ENCODE data around the gene PAX7. TPM values are rescaled to one million over a fixed set of nuclear protein-coding genes. Genes with fewer than 3 reads are reported as not detected.

The PAX7 gene
- total RNA-seq, 1 donor from 2014 or later: 1.4 TPM

- Mint-ChIP-seq H3K9me3 (ENCODE audit: unreplicated experiment) (no peaks in the 10 kb centered on the region), H3K27me3 (ENCODE audit: unreplicated experiment) (peaks cover 6% of the 10 kb centered on the region), H3K36me3 (ENCODE audit: low read depth, unreplicated experiment) (no peaks in the 10 kb centered on the region), H3K27ac (ENCODE audit: unreplicated experiment) (no peak overlapping the region), H3K4me1 (ENCODE audit: unreplicated experiment) (no peaks in the 10 kb centered on the region), H3K4me3 (ENCODE audit: unreplicated experiment) (no peak overlapping the region)
- TF ChIP-seq, protein P1, sequence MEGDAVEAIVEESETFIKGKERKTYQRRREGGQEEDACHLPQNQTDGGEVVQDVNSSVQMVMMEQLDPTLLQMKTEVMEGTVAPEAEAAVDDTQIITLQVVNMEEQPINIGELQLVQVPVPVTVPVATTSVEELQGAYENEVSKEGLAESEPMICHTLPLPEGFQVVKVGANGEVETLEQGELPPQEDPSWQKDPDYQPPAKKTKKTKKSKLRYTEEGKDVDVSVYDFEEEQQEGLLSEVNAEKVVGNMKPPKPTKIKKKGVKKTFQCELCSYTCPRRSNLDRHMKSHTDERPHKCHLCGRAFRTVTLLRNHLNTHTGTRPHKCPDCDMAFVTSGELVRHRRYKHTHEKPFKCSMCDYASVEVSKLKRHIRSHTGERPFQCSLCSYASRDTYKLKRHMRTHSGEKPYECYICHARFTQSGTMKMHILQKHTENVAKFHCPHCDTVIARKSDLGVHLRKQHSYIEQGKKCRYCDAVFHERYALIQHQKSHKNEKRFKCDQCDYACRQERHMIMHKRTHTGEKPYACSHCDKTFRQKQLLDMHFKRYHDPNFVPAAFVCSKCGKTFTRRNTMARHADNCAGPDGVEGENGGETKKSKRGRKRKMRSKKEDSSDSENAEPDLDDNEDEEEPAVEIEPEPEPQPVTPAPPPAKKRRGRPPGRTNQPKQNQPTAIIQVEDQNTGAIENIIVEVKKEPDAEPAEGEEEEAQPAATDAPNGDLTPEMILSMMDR (IDR thresholded peaks at IDR 0.05; ENCODE audit: unreplicated experiment): no peak
- DNase-seq (ENCODE audit: low spot score): no peak
Measured at GRCh38 chr1:18768086-18768485, 137.4 kb downstream of the PAX7 start.

GRCh38 chr1:18769140-18769539 is 138.5 kb downstream of the PAX7 start:
- TF ChIP-seq, protein P1 (IDR thresholded peaks at IDR 0.05; ENCODE audit: unreplicated experiment): no peak
- H3K27me3 Mint-ChIP-seq (ENCODE audit: unreplicated experiment): peaks cover 6% of the 10 kb centered on the region
- no peak overlapping the region for H3K4me3 Mint-ChIP-seq (ENCODE audit: unreplicated experiment)
- DNase-seq (ENCODE audit: low spot score): no peak
- H3K9me3 Mint-ChIP-seq (ENCODE audit: unreplicated experiment): no peaks in the 10 kb centered on the region
- no peak overlapping the region for H3K27ac Mint-ChIP-seq (ENCODE audit: unreplicated experiment)
- H3K4me1 Mint-ChIP-seq (ENCODE audit: unreplicated experiment): no peaks in the 10 kb centered on the region
- H3K36me3 Mint-ChIP-seq (ENCODE audit: low read depth, unreplicated experiment): no peaks in the 10 kb centered on the region

GRCh38 chr1:18770799-18771198 is 140.2 kb downstream of the PAX7 start:
- Mint-ChIP-seq H3K36me3 (ENCODE audit: low read depth, unreplicated experiment) (no peaks in the 10 kb centered on the region), H3K27me3 (ENCODE audit: unreplicated experiment) (peaks cover 4% of the 10 kb centered on the region), H3K4me1 (ENCODE audit: unreplicated experiment) (no peaks in the 10 kb centered on the region), H3K9me3 (ENCODE audit: unreplicated experiment) (no peaks in the 10 kb centered on the region), H3K4me3 (ENCODE audit: unreplicated experiment) (no peak overlapping the region), H3K27ac (ENCODE audit: unreplicated experiment) (no peak overlapping the region)
- TF ChIP-seq, protein P1 (IDR thresholded peaks at IDR 0.05; ENCODE audit: unreplicated experiment): no peak
- DNase-seq (ENCODE audit: low spot score): no peak

- no peak overlapping the region for H3K4me3 Mint-ChIP-seq (ENCODE audit: unreplicated experiment)
- TF ChIP-seq, protein P1 (IDR thresholded peaks at IDR 0.05; ENCODE audit: unreplicated experiment): no peak
- H3K27ac Mint-ChIP-seq (ENCODE audit: unreplicated experiment): no peak overlapping the region
- no peaks in the 10 kb centered on the region for H3K36me3 Mint-ChIP-seq (ENCODE audit: low read depth, unreplicated experiment)
- H3K9me3 Mint-ChIP-seq (ENCODE audit: unreplicated experiment): no peaks in the 10 kb centered on the region
- no peaks in the 10 kb centered on the region for H3K4me1 Mint-ChIP-seq (ENCODE audit: unreplicated experiment)
- peaks cover 5% of the 10 kb centered on the region for H3K27me3 Mint-ChIP-seq (ENCODE audit: unreplicated experiment)
- DNase-seq (ENCODE audit: low spot score): no peak
Measured at GRCh38 chr1:18773753-18774152, 143.1 kb downstream of the PAX7 start.

GRCh38 chr1:18775341-18775740 is 144.7 kb downstream of the PAX7 start:
- DNase-seq (ENCODE audit: low spot score): no peak
- H3K9me3 Mint-ChIP-seq (ENCODE audit: unreplicated experiment): no peaks in the 10 kb centered on the region
- H3K27ac Mint-ChIP-seq (ENCODE audit: unreplicated experiment): no peak overlapping the region
- no peaks in the 10 kb centered on the region for H3K4me1 Mint-ChIP-seq (ENCODE audit: unreplicated experiment)
- no peak overlapping the region for H3K4me3 Mint-ChIP-seq (ENCODE audit: unreplicated experiment)
- TF ChIP-seq, protein P1 (IDR thresholded peaks at IDR 0.05; ENCODE audit: unreplicated experiment): no peak
- H3K36me3 Mint-ChIP-seq (ENCODE audit: low read depth, unreplicated experiment): no peaks in the 10 kb centered on the region
- H3K27me3 Mint-ChIP-seq (ENCODE audit: unreplicated experiment): peaks cover 1% of the 10 kb centered on the region
